SW 1271 (cell line): Measurements from ENCODE around the gene RALGPS1.
A peak's percentile ranks its signal among the peaks of the same experiment; 100 is the strongest.

Source experiments
- DNase-seq, 2 experiments: peaks; one replicate each; lab custom pipeline; 2025; lab: John Stamatoyannopoulos, UW

Gene RALGPS1

GRCh38 chr9:126956917-126957686 is 42.5 kb downstream of the RALGPS1 start:
- no peak for DNase-seq

- no peak for DNase-seq
Observed at GRCh38 chr9:126957687-126958053, 43.1 kb downstream of the RALGPS1 start.

GRCh38 chr9:126959336-126959735 is 44.8 kb downstream of the RALGPS1 start:
- DNase-seq: no peak

GRCh38 chr9:126959917-126960316 is 45.3 kb downstream of the RALGPS1 start:
- DNase-seq: no peak

GRCh38 chr9:126962336-126962735 is 47.8 kb downstream of the RALGPS1 start:
- no peak for DNase-seq

GRCh38 chr9:126965077-126965476 is 50.5 kb downstream of the RALGPS1 start:
- DNase-seq: no peak

- DNase-seq: peak in 1 of 2 experiments; percentile 63
Observed at GRCh38 chr9:126965541-126966428, 51.2 kb downstream of the RALGPS1 start.

- DNase-seq: no peak
Observed at GRCh38 chr9:126971261-126971660, 56.7 kb downstream of the RALGPS1 start.

GRCh38 chr9:126973651-126974529 is 59.3 kb downstream of the RALGPS1 start:
- no peak for DNase-seq

GRCh38 chr9:126974594-126974993 is 60.0 kb downstream of the RALGPS1 start:
- no peak for DNase-seq

- no peak for DNase-seq
Observed at GRCh38 chr9:126975327-126976220, 61.0 kb downstream of the RALGPS1 start.

- DNase-seq: no peak
Observed at GRCh38 chr9:126979461-126979860, 64.9 kb downstream of the RALGPS1 start.

- no peak for DNase-seq
Observed at GRCh38 chr9:126980231-126980630, 65.6 kb downstream of the RALGPS1 start.

- no peak for DNase-seq
Observed at GRCh38 chr9:126981218-126981617, 66.6 kb downstream of the RALGPS1 start.

GRCh38 chr9:126982215-126983002 is 67.8 kb downstream of the RALGPS1 start:
- DNase-seq: no peak

GRCh38 chr9:126983767-126984166 is 69.2 kb downstream of the RALGPS1 start:
- no peak for DNase-seq

- DNase-seq: no peak
Observed at GRCh38 chr9:126984969-126985368, 70.4 kb downstream of the RALGPS1 start.

- peak; percentile 36 to 66 for DNase-seq
Observed at GRCh38 chr9:126985870-126986498, 71.4 kb downstream of the RALGPS1 start.

GRCh38 chr9:126986506-126986951 is 71.9 kb downstream of the RALGPS1 start:
- DNase-seq: no peak

- no peak for DNase-seq
Observed at GRCh38 chr9:126988857-126989256, 74.3 kb downstream of the RALGPS1 start.
